HepG2 (cell line): ENCODE measurements around the gene ERC1. TPM values are rescaled to one million over a fixed set of nuclear protein-coding genes. Genes with fewer than 3 reads are reported as not detected.

Experiments
- ATAC-seq: fragments of 200-7000 bp; cut with Tn5 transposase; 3 replicates; pipeline ENCODE4 v1.9.1; 2020; ENCODE audit warnings: mild to moderate bottlenecking, moderate library complexity
- BruUV-seq: library from RNA; stranded (reverse); fragments of 400-500 nt; replicated peaks from 2 replicates; lab custom pipeline; 2021; lab: Mats Ljungman, UMichigan
- CTCF ChIA-PET: fragments of 300-600 bp; formaldehyde crosslinking; extraction: SDS; loops from one replicate; lab custom pipeline; 2021; ENCODE audit warnings: low total read pairs, inconsistent platforms, low intra/inter-chr PET ratio; lab: Yijun Ruan, JAX
- POLR2A ChIA-PET: fragments of 350-600 bp; sonication (Branson Sonifier 250); formaldehyde crosslinking; loops from one replicate; lab custom pipeline; 2020; ENCODE audit warnings: antibody characterized with exemption, inconsistent platforms; lab: Yijun Ruan, JAX
- DNase-seq: peaks from one replicate; pipeline ENCODE4 v3.0.0-alpha.2; 2015; ENCODE audit warnings: low spot score
- FAIRE-seq: peaks from 3 replicates; lab custom pipeline; 2011; peaks lifted over from hg19 to GRCh38; lab: Jason Lieb, UNC
- H2AFZ ChIP-seq: one replicate; pipeline ENCODE4 v1.6.1; 2011; ENCODE audit warnings: low read length, inconsistent platforms
- H3K27ac ChIP-seq: fragments of 300-600 bp; 3 replicates; pipeline ENCODE4 v1.8.0; 2011; ENCODE audit warnings: mixed run types, mild to moderate bottlenecking, mixed read lengths, low read length, inconsistent platforms; ENCODE audit not compliant: insufficient read depth; ENCODE audit errors: extremely low read length
- H3K27me3 ChIP-seq, 2 experiments: fragments of 200-600 bp in 1 of 2; 2 replicates in 1 of 2; 3 replicates in 1 of 2; pipeline versions ENCODE4 v1.6.0 to v1.8.0; 2011; ENCODE audit warnings: low read length in 2 of 2, mild to moderate bottlenecking in 2 of 2, moderate library complexity in 2 of 2, inconsistent platforms in 1 of 2; ENCODE audit not compliant: insufficient read depth in 2 of 2, control insufficient read depth in 1 of 2
- H3K36me3 ChIP-seq, 2 experiments: fragments of 200-600 bp in 1 of 2; replicated peaks in 1 of 2; 2 replicates in 1 of 2; 3 replicates in 1 of 2; pipeline versions ENCODE4 v1.5.1 to v1.8.0; 2011; ENCODE audit warnings: low read length in 2 of 2, inconsistent platforms in 1 of 2; ENCODE audit not compliant: insufficient read depth in 2 of 2, control insufficient read depth in 1 of 2
- H3K4me1 ChIP-seq: 2 replicates; pipeline ENCODE4 v1.5.1; 2012; ENCODE audit warnings: low read length, inconsistent platforms; ENCODE audit not compliant: insufficient read depth
- H3K4me2 ChIP-seq: 2 replicates; pipeline ENCODE4 v1.6.0; 2011; ENCODE audit warnings: low read depth, low read length, inconsistent platforms
- H3K4me3 ChIP-seq, 3 experiments: fragments of 200-600 bp in 1 of 3; sonication (generic), shearing (Covaris generic) in 1 of 3; replicated peaks in 1 of 3; 2 replicates each; pipeline ENCODE4 v1.5.1; 2011 to 2016; ENCODE audit warnings: low read length in 3 of 3, inconsistent platforms in 2 of 3, low read depth in 2 of 3, mild to moderate bottlenecking in 2 of 3, control low read depth in 1 of 3, mixed read lengths in 1 of 3; ENCODE audit not compliant: insufficient read depth in 1 of 3
- H3K79me2 ChIP-seq: one replicate; pipeline ENCODE4 v1.6.1; 2011; ENCODE audit warnings: low read length, inconsistent platforms; ENCODE audit not compliant: insufficient read depth
- H3K9ac ChIP-seq: 2 replicates; pipeline ENCODE4 v1.6.0; 2011; ENCODE audit warnings: mild to moderate bottlenecking, low read depth, low read length, inconsistent platforms; ENCODE audit not compliant: insufficient read depth
- H3K9me3 ChIP-seq: 2 replicates; pipeline ENCODE4 v1.5.1; 2012; ENCODE audit warnings: mild to moderate bottlenecking, low read length
- H4K20me1 ChIP-seq: 2 replicates; pipeline ENCODE4 v1.6.0; 2011; ENCODE audit warnings: inconsistent platforms, mild to moderate bottlenecking, low read length, moderate library complexity; ENCODE audit not compliant: insufficient read depth
- MXD1 ChIP-seq: sonication (generic); formaldehyde crosslinking; IDR thresholded peaks from 2 replicates; pipeline ENCODE4 v1.4.0; 2020; ENCODE audit warnings: mild to moderate bottlenecking, missing genetic modification reagents
- NFRKB ChIP-seq: fragments of 450-650 bp; IDR thresholded peaks from 2 replicates; pipeline ENCODE4 v1.6.1; 2017
- NRL ChIP-seq: sonication (generic); formaldehyde crosslinking; IDR thresholded peaks from 2 replicates; pipeline ENCODE4 v1.5.0; 2020; ENCODE audit warnings: missing genetic modification reagents, mild to moderate bottlenecking, moderate library complexity, borderline replicate concordance
- SP2 ChIP-seq: sonication (generic); formaldehyde crosslinking; IDR thresholded peaks from 2 replicates; pipeline ENCODE4 v1.5.1; 2020; ENCODE audit warnings: mild to moderate bottlenecking, missing genetic modification reagents
- ZNF12 ChIP-seq: sonication (generic); formaldehyde crosslinking; IDR thresholded peaks from 2 replicates; pipeline ENCODE4 v1.5.0; 2020; ENCODE audit warnings: missing genetic modification reagents
- ZNF230 ChIP-seq: sonication (generic); formaldehyde crosslinking; IDR thresholded peaks from 2 replicates; pipeline ENCODE4 v1.4.0; 2020; ENCODE audit warnings: mild to moderate bottlenecking, missing genetic modification reagents
- ZNF263 ChIP-seq: sonication (generic); formaldehyde crosslinking; IDR thresholded peaks from 2 replicates; pipeline ENCODE4 v1.4.0; 2020; ENCODE audit warnings: missing genetic modification reagents
- ZNF773 ChIP-seq: sonication (generic); formaldehyde crosslinking; IDR thresholded peaks from 2 replicates; pipeline ENCODE4 v1.4.0; 2020; ENCODE audit warnings: missing genetic modification reagents, borderline replicate concordance
- WGBS: methylation state at CpG from one replicate; pipeline ENCODE4 v1.1.6; 2017; ENCODE audit warnings: low lambda C conversion rate; 5-methylcytosine and 5-hydroxymethylcytosine counted together
- in situ Hi-C: cut with HindIII; loops from 2 replicates; pipeline ENCODE4 v1.10.0; 2017; ENCODE audit warnings: low pct_unique_long_range_greater_than_20kb; ENCODE audit not compliant: extremely low pct_ligation_motif_present
- intact Hi-C: fragments of 100-400 bp; cut with micrococcal nuclease; formaldehyde crosslinking; loops from one replicate; pipeline ENCODE4 v1.10.0; 2022; ENCODE audit not compliant: unreplicated experiment
- polyA plus RNA-seq, 8 experiments: library from polyadenylated mRNA; depleted of rRNA in 3 of 8; stranded (reverse) in 7 of 8; unstranded in 1 of 8; fragments of >200 nt; fragmentation: Illumina TruSeq in 4 of 8; extraction: Trizol in 4 of 8; gene quantifications; 2 replicates each; pipeline versions ENCODE4 v1.2.1 to v1.2.3, GENCODE V29; 2011 to 2016; ENCODE audit warnings: low read depth in 4 of 8, missing spikeins in 1 of 8, mixed read lengths in 1 of 8; ENCODE audit not compliant: insufficient read depth in 1 of 8
- total RNA-seq, 5 experiments: library from RNA; depleted of rRNA; stranded (reverse); fragments of >200 nt; fragmentation: Illumina TruSeq; extraction: Trizol; gene quantifications; 2 replicates each; pipeline ENCODE4 v1.2.3, GENCODE V29; 2016; ENCODE audit warnings: low read depth in 1 of 5

ERC1 gene
- total and polyA plus RNA-seq, 2 of the 13 experiments (the other 11 are each of a cell fraction or from before 2014, with no cell fraction given), result 6.1 to 12.4 TPM

- no peaks in the 10 kb centered on the region for H3K9me3 ChIP-seq
- ChIA-PET CTCF (no interaction called here), POLR2A (no interaction called here)
- H3K27ac ChIP-seq, result no peak overlapping the region
- no TSS peak for BruUV-seq
- H3K36me3 ChIP-seq, result no peaks in the 10 kb centered on the region
- 88% methylated on average over 7 of the region's 8 CpGs for WGBS
- in situ Hi-C loops, result no loop called here
- ATAC-seq, result no peak
- H3K79me2 ChIP-seq, result no peaks in the 10 kb centered on the region
- intact Hi-C loops, result no loop called here
- FAIRE-seq, result no peak
- H2AFZ ChIP-seq, result no peak overlapping the region
- TF ChIP-seq NFRKB (no peak), ZNF12 (CRISPR knock-in tag) (no peak), SP2 (CRISPR knock-in tag) (no peak)
- no peak overlapping the region for H3K4me3 ChIP-seq
- H4K20me1 ChIP-seq, result no peaks in the 10 kb centered on the region
- no peaks in the 10 kb centered on the region for H3K4me1 ChIP-seq
- no peak for DNase-seq
- H3K27me3 ChIP-seq, result no peaks in the 10 kb centered on the region
- no peak overlapping the region for H3K9ac ChIP-seq
- no peak overlapping the region for H3K4me2 ChIP-seq
Measured at GRCh38 chr12:1212526-1212925, 221.5 kb downstream of the ERC1 start.

- TF ChIP-seq NRL (CRISPR knock-in tag) (no peak), ZNF230 (CRISPR knock-in tag) (no peak), ZNF263 (CRISPR knock-in tag) (no peak), ZNF773 (no peak), MXD1 (CRISPR knock-in tag) (no peak)
- TF ChIP-seq, all 625 proteins: peak for 0
- no peak overlapping the region for H3K4me2 ChIP-seq
- ATAC-seq (no peak), DNase-seq (no peak), FAIRE-seq (no peak)
- BruUV-seq, result no TSS peak
- 98% methylated on average over 6 of the region's 6 CpGs for WGBS
- H3K4me1 ChIP-seq, result no peaks in the 10 kb centered on the region
- in situ Hi-C loops (no loop called here), intact Hi-C loops (no loop called here)
- no peak overlapping the region for H3K9ac ChIP-seq
- H3K27me3 ChIP-seq, result no peaks in the 10 kb centered on the region
- no peak overlapping the region for H3K27ac ChIP-seq
- ChIA-PET CTCF (no interaction called here), POLR2A (no interaction called here)
- no peaks in the 10 kb centered on the region for H3K36me3 ChIP-seq
- H4K20me1 ChIP-seq, result no peaks in the 10 kb centered on the region
- no peaks in the 10 kb centered on the region for H3K9me3 ChIP-seq
- no peak overlapping the region for H2AFZ ChIP-seq
- H3K4me3 ChIP-seq, result no peak overlapping the region
- H3K79me2 ChIP-seq, result no peaks in the 10 kb centered on the region
Measured at GRCh38 chr12:1213205-1213604, 222.2 kb downstream of the ERC1 start.
